ENCODE results near the gene SCYL2.
"Not testable (repeated sequence)": the region's sequence is repeated elsewhere in the genome, so short reads cannot be mapped to it uniquely, and the experiment has no call there.

The SCYL2 gene

GRCh38 chr12:100329800-100330199, 62.8 kb downstream of the SCYL2 start:
- no peak for DNase-seq

- DNase-seq: peak; percentile 10
Measured at GRCh38 chr12:100331871-100332270, 64.9 kb downstream of the SCYL2 start.

GRCh38 chr12:100332852-100333251, 65.9 kb downstream of the SCYL2 start:
- DNase-seq: no peak

- DNase-seq: no peak
Measured at GRCh38 chr12:100337299-100337698, 70.3 kb downstream of the SCYL2 start.

- DNase-seq: no peak
Measured at GRCh38 chr12:100337727-100338126, 70.8 kb downstream of the SCYL2 start.

GRCh38 chr12:100339071-100339470, 72.1 kb downstream of the SCYL2 start:
- DNase-seq: no peak

- DNase-seq: not testable (repeated sequence)
Measured at GRCh38 chr12:100342897-100343296, 75.9 kb downstream of the SCYL2 start.

GRCh38 chr12:100344351-100344750, 77.4 kb downstream of the SCYL2 start:
- not testable (repeated sequence) for DNase-seq

GRCh38 chr12:100345020-100345767, 78.2 kb downstream of the SCYL2 start:
- DNase-seq: no peak

GRCh38 chr12:100346660-100347059, 79.7 kb downstream of the SCYL2 start:
- no peak for DNase-seq

- DNase-seq: no peak
Measured at GRCh38 chr12:100348657-100349454, 81.9 kb downstream of the SCYL2 start.

- DNase-seq: no peak
Measured at GRCh38 chr12:100356644-100357223, 89.8 kb downstream of the SCYL2 start, which contains the start of gene SLC17A8. SLC17A8 (plus strand) TSS chr12:100357074; CDS start chr12:100357392, 318 bp downstream.

- DNase-seq: no peak
Measured at GRCh38 chr12:100359248-100359647, 92.3 kb downstream of the SCYL2 start.

- no peak for DNase-seq
Measured at GRCh38 chr12:100359822-100360221, 92.8 kb downstream of the SCYL2 start.

GRCh38 chr12:100360450-100360849, 93.5 kb downstream of the SCYL2 start:
- no peak for DNase-seq

- DNase-seq: no peak
Measured at GRCh38 chr12:100364324-100364723, 97.3 kb downstream of the SCYL2 start.

- DNase-seq: no peak
Measured at GRCh38 chr12:100365411-100365810, 98.4 kb downstream of the SCYL2 start.

- DNase-seq: no peak
Measured at GRCh38 chr12:100368066-100368465, 101.1 kb downstream of the SCYL2 start.

GRCh38 chr12:100371146-100371545, 104.2 kb downstream of the SCYL2 start:
- no peak for DNase-seq

- no peak for DNase-seq
Measured at GRCh38 chr12:100372853-100373640, 106.1 kb downstream of the SCYL2 start.

- peak; percentile 20 for DNase-seq
Measured at GRCh38 chr12:100375038-100375735, 108.2 kb downstream of the SCYL2 start.

- no peak for DNase-seq
Measured at GRCh38 chr12:100376161-100376560, 109.2 kb downstream of the SCYL2 start.
